ENCODE results near the gene NUDCD3.

GRCh38 chr7:44368455-44368854 is 122.0 kb downstream of the NUDCD3 start:
- TF ChIP-seq CTCF (conservative IDR thresholded peaks at IDR 0.05; ENCODE audit: low read depth, low read length) (no peak), EZH2phosphoT487 (IDR thresholded peaks at IDR 0.05; ENCODE audit: borderline replicate concordance, low read length) (no peak), EZH2 (IDR thresholded peaks at IDR 0.05; ENCODE audit: low read length, unreplicated experiment) (no peak)

Data from PC-3 (cell line).